ENCODE results near the gene TRABD2A.
"Not testable (repeated sequence)": the region's sequence is repeated elsewhere in the genome, so short reads cannot be mapped to it uniquely, and the experiment has no call there.

The TRABD2A gene

GRCh38 chr2:84915675-84916074 lies 34.8 kb upstream of the TRABD2A start:
- H3K27me3 ChIP-seq (ENCODE audit: control insufficient read depth in 2 of 2, insufficient read depth in 2 of 2, low read length in 2 of 2); H3K36me3 ChIP-seq (ENCODE audit: control insufficient read depth in 2 of 2, insufficient read depth in 2 of 2, low read length in 2 of 2); H3K9me3 ChIP-seq (ENCODE audit: control insufficient read depth in 2 of 2, low read length in 2 of 2); H3K4me3 ChIP-seq (ENCODE audit: low read length in 2 of 2); H3K9ac ChIP-seq (ENCODE audit: low read depth in 1 of 2, low read length in 2 of 2); H3K27ac ChIP-seq (ENCODE audit: low read depth in 2 of 2, low read length in 2 of 2): not testable (repeated sequence)
- peaks cover 10 to 12% of the 10 kb centered on the region in 2 donors for H3K4me1 ChIP-seq (ENCODE audit: control insufficient read depth in 2 of 2, insufficient read depth in 2 of 2, low read length in 2 of 2)

- H3K4me3 ChIP-seq (ENCODE audit: low read length in 2 of 2), result no peak overlapping the region
- H3K9ac ChIP-seq (ENCODE audit: low read depth in 1 of 2, low read length in 2 of 2), result no peak overlapping the region
- H3K9me3 ChIP-seq (ENCODE audit: control insufficient read depth in 2 of 2, low read length in 2 of 2), result no peaks in the 10 kb centered on the region
- peaks cover 3 to 10% of the 10 kb centered on the region in 2 donors for H3K4me1 ChIP-seq (ENCODE audit: control insufficient read depth in 2 of 2, insufficient read depth in 2 of 2, low read length in 2 of 2)
- H3K36me3 ChIP-seq (ENCODE audit: control insufficient read depth in 2 of 2, insufficient read depth in 2 of 2, low read length in 2 of 2), result no peaks in the 10 kb centered on the region
- no peak overlapping the region for H3K27ac ChIP-seq (ENCODE audit: low read depth in 2 of 2, low read length in 2 of 2)
- no peaks in the 10 kb centered on the region for H3K27me3 ChIP-seq (ENCODE audit: control insufficient read depth in 2 of 2, insufficient read depth in 2 of 2, low read length in 2 of 2)
Measured at GRCh38 chr2:84914334-84914733, 33.5 kb upstream of the TRABD2A start.

DNA sequence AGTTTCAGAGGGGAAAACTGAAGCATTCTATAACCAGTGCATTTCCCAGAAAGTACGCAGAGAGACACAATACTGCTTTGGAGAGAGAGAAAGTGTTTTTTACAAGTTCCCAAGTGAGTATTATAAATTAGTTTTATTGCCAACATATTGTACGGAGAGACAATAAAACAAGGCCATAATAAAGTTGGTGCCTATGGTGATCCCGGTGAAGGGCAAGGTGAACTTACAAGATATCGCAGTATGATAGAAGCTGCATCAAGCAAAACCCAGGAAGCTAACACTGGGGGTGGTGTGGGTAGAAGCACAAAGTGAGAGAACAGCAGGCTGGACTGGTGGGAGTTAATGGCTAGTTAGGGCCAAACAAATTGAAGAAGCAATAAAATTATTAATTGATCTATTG lies 32.1 kb upstream of the TRABD2A start:
- H3K36me3 ChIP-seq (ENCODE audit: control insufficient read depth in 2 of 2, insufficient read depth in 2 of 2, low read length in 2 of 2), result peaks cover 0 to 4% of the 10 kb centered on the region in 2 donors
- H3K27me3 ChIP-seq (ENCODE audit: control insufficient read depth in 2 of 2, insufficient read depth in 2 of 2, low read length in 2 of 2), result no peaks in the 10 kb centered on the region
- H3K9ac ChIP-seq (ENCODE audit: low read depth in 1 of 2, low read length in 2 of 2), result no peak overlapping the region
- H3K4me1 ChIP-seq (ENCODE audit: control insufficient read depth in 2 of 2, insufficient read depth in 2 of 2, low read length in 2 of 2), result peaks cover 3 to 10% of the 10 kb centered on the region in 2 donors
- no peak overlapping the region for H3K27ac ChIP-seq (ENCODE audit: low read depth in 2 of 2, low read length in 2 of 2)
- no peaks in the 10 kb centered on the region for H3K9me3 ChIP-seq (ENCODE audit: control insufficient read depth in 2 of 2, low read length in 2 of 2)
- H3K4me3 ChIP-seq (ENCODE audit: low read length in 2 of 2), result no peak overlapping the region

DNA sequence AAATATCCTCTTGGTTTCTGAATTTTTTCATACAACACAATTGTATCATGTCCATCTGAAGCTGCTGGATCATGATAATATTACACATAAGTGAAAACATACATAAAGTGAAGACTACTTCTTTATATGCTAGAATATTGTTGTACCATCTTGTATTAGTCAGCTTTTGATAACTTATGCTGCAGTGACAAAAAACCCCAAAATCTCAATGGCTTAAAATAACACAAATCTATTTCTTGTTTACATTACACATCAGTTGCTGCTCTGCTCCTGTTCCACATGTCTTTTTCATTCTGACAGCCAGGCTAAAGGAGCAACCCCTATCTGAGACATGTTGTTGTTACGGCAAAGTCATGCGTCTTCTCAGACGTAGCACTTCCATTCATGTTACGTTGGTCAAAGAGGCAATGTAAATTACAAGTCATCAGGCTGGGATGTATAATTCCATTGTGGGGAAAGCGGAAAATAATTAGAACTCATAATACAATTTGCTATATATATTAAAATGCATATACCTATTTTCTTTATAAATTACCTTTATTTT lies 30.3 kb upstream of the TRABD2A start:
- Histone ChIP-seq H3K9ac (ENCODE audit: low read depth in 1 of 2, low read length in 2 of 2) (no peak overlapping the region), H3K4me1 (ENCODE audit: control insufficient read depth in 2 of 2, insufficient read depth in 2 of 2, low read length in 2 of 2) (peaks cover 3 to 10% of the 10 kb centered on the region in 2 donors), H3K27me3 (ENCODE audit: control insufficient read depth in 2 of 2, insufficient read depth in 2 of 2, low read length in 2 of 2) (no peaks in the 10 kb centered on the region), H3K36me3 (ENCODE audit: control insufficient read depth in 2 of 2, insufficient read depth in 2 of 2, low read length in 2 of 2) (peaks cover 0 to 4% of the 10 kb centered on the region in 2 donors), H3K27ac (ENCODE audit: low read depth in 2 of 2, low read length in 2 of 2) (no peak overlapping the region), H3K4me3 (ENCODE audit: low read length in 2 of 2) (no peak overlapping the region), H3K9me3 (ENCODE audit: control insufficient read depth in 2 of 2, low read length in 2 of 2) (no peaks in the 10 kb centered on the region)

- Histone ChIP-seq H3K9ac (ENCODE audit: low read depth in 1 of 2, low read length in 2 of 2) (no peak overlapping the region), H3K36me3 (ENCODE audit: control insufficient read depth in 2 of 2, insufficient read depth in 2 of 2, low read length in 2 of 2) (peaks cover 0 to 4% of the 10 kb centered on the region in 2 donors), H3K4me3 (ENCODE audit: low read length in 2 of 2) (no peak overlapping the region), H3K9me3 (ENCODE audit: control insufficient read depth in 2 of 2, low read length in 2 of 2) (no peaks in the 10 kb centered on the region), H3K27ac (ENCODE audit: low read depth in 2 of 2, low read length in 2 of 2) (peak overlapping the region in 1 of 2 donors; percentile 10), H3K27me3 (ENCODE audit: control insufficient read depth in 2 of 2, insufficient read depth in 2 of 2, low read length in 2 of 2) (no peaks in the 10 kb centered on the region), H3K4me1 (ENCODE audit: control insufficient read depth in 2 of 2, insufficient read depth in 2 of 2, low read length in 2 of 2) (peaks cover 6 to 12% of the 10 kb centered on the region in 2 donors)
Measured at GRCh38 chr2:84908948-84909713, 28.2 kb upstream of the TRABD2A start.

- H3K27ac ChIP-seq (ENCODE audit: low read depth in 2 of 2, low read length in 2 of 2), result peak overlapping the region; percentile 98 to 99
- H3K27me3 ChIP-seq (ENCODE audit: control insufficient read depth in 2 of 2, insufficient read depth in 2 of 2, low read length in 2 of 2), result no peaks in the 10 kb centered on the region
- no peaks in the 10 kb centered on the region for H3K9me3 ChIP-seq (ENCODE audit: control insufficient read depth in 2 of 2, low read length in 2 of 2)
- peak overlapping the region; percentile 97 to 98 for H3K9ac ChIP-seq (ENCODE audit: low read depth in 1 of 2, low read length in 2 of 2)
- peak overlapping the region; percentile 76 to 96 for H3K4me3 ChIP-seq (ENCODE audit: low read length in 2 of 2)
- peaks cover 0 to 4% of the 10 kb centered on the region in 2 donors for H3K36me3 ChIP-seq (ENCODE audit: control insufficient read depth in 2 of 2, insufficient read depth in 2 of 2, low read length in 2 of 2)
- H3K4me1 ChIP-seq (ENCODE audit: control insufficient read depth in 2 of 2, insufficient read depth in 2 of 2, low read length in 2 of 2), result peaks cover 3 to 4% of the 10 kb centered on the region in 2 donors
Measured at GRCh38 chr2:84906900-84907714, 26.2 kb upstream of the TRABD2A start.

GRCh38 chr2:84906108-84906899 lies 25.4 kb upstream of the TRABD2A start:
- peak overlapping the region; percentile 76 to 96 for H3K4me3 ChIP-seq (ENCODE audit: low read length in 2 of 2)
- H3K9ac ChIP-seq (ENCODE audit: low read depth in 1 of 2, low read length in 2 of 2), result peak overlapping the region; percentile 97 to 98
- H3K4me1 ChIP-seq (ENCODE audit: control insufficient read depth in 2 of 2, insufficient read depth in 2 of 2, low read length in 2 of 2), result peaks cover 3 to 4% of the 10 kb centered on the region in 2 donors
- no peaks in the 10 kb centered on the region for H3K27me3 ChIP-seq (ENCODE audit: control insufficient read depth in 2 of 2, insufficient read depth in 2 of 2, low read length in 2 of 2)
- H3K27ac ChIP-seq (ENCODE audit: low read depth in 2 of 2, low read length in 2 of 2), result peak overlapping the region; percentile 98 to 99
- H3K36me3 ChIP-seq (ENCODE audit: control insufficient read depth in 2 of 2, insufficient read depth in 2 of 2, low read length in 2 of 2), result peaks cover 0 to 4% of the 10 kb centered on the region in 2 donors
- H3K9me3 ChIP-seq (ENCODE audit: control insufficient read depth in 2 of 2, low read length in 2 of 2), result no peaks in the 10 kb centered on the region

GRCh38 chr2:84905181-84906107 lies 24.6 kb upstream of the TRABD2A start, which contains the start of gene TMSB10:
TMSB10 (plus strand) TSS chr2:84905656.
- no peaks in the 10 kb centered on the region for H3K27me3 ChIP-seq (ENCODE audit: control insufficient read depth in 2 of 2, insufficient read depth in 2 of 2, low read length in 2 of 2)
- H3K9me3 ChIP-seq (ENCODE audit: control insufficient read depth in 2 of 2, low read length in 2 of 2), result no peaks in the 10 kb centered on the region
- H3K9ac ChIP-seq (ENCODE audit: low read depth in 1 of 2, low read length in 2 of 2), result peak within 1 kb of the TSS; percentile 97 to 98
- H3K36me3 ChIP-seq (ENCODE audit: control insufficient read depth in 2 of 2, insufficient read depth in 2 of 2, low read length in 2 of 2), result peaks cover 0 to 4% of the 10 kb centered on the region in 2 donors
- peak within 1 kb of the TSS; percentile 98 to 99 for H3K27ac ChIP-seq (ENCODE audit: low read depth in 2 of 2, low read length in 2 of 2)
- H3K4me1 ChIP-seq (ENCODE audit: control insufficient read depth in 2 of 2, insufficient read depth in 2 of 2, low read length in 2 of 2), result peaks cover 3 to 4% of the 10 kb centered on the region in 2 donors
- H3K4me3 ChIP-seq (ENCODE audit: low read length in 2 of 2), result peak within 1 kb of the TSS; percentile 76 to 96

DNA sequence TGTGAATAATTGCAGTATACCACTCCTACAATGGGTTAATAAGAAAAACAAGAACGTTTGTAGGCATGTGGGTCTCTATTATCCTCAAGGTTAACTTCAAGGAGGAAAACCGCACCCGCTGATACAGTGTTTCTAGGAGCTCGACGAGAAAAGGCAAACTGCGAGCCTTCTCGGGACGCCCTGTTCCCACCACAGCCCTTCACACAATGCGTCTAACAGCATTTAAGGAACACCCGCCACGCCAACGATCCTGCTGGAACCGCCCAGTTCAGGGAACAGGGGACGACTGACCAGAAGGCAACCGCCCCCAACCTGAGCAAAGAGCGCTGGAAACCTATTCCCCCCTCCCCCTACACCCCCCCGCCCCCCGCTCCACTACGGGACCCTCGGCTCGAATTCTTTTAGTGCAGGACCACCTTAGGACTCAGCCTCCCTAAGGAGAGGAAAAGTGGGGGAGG lies 23.9 kb upstream of the TRABD2A start:
- Histone ChIP-seq H3K4me3 (ENCODE audit: low read length in 2 of 2) (peak overlapping the region; percentile 76 to 90), H3K36me3 (ENCODE audit: control insufficient read depth in 2 of 2, insufficient read depth in 2 of 2, low read length in 2 of 2) (peaks cover 0 to 4% of the 10 kb centered on the region in 2 donors), H3K27ac (ENCODE audit: low read depth in 2 of 2, low read length in 2 of 2) (peak overlapping the region; percentile 98 to 99), H3K9ac (ENCODE audit: low read depth in 1 of 2, low read length in 2 of 2) (peak overlapping the region; percentile 84 to 95), H3K9me3 (ENCODE audit: control insufficient read depth in 2 of 2, low read length in 2 of 2) (no peaks in the 10 kb centered on the region), H3K27me3 (ENCODE audit: control insufficient read depth in 2 of 2, insufficient read depth in 2 of 2, low read length in 2 of 2) (no peaks in the 10 kb centered on the region), H3K4me1 (ENCODE audit: control insufficient read depth in 2 of 2, insufficient read depth in 2 of 2, low read length in 2 of 2) (peaks cover 3 to 4% of the 10 kb centered on the region in 2 donors)
